GM12878 (cell line): Measurements from ENCODE around the gene CCDC137.

Source experiments
- EZH2 ChIP-seq: IDR thresholded peaks from 2 replicates; pipeline ENCODE4 v1.6.1; 2012; ENCODE audit warnings: low read depth, mild to moderate bottlenecking, control low read depth, inconsistent platforms, low read length, borderline replicate concordance; ENCODE audit not compliant: control insufficient read depth
- NRF1 ChIP-seq: conservative IDR thresholded peaks from 2 replicates; pipeline ENCODE4 v1.6.1; 2011; ENCODE audit warnings: mild to moderate bottlenecking, low read depth, low read length, improper control_type of control experiment
- POLR2A ChIP-seq: IDR thresholded peaks from 2 replicates; pipeline ENCODE4 v1.6.1; 2011; ENCODE audit warnings: low read depth, mild to moderate bottlenecking, low read length
- POLR2AphosphoS5 ChIP-seq: IDR thresholded peaks from 2 replicates; pipeline ENCODE4 v1.6.1; 2011; ENCODE audit warnings: mild to moderate bottlenecking, low read length, inconsistent platforms
- RAD21 ChIP-seq: IDR thresholded peaks from 2 replicates; pipeline ENCODE4 v1.6.1; 2011; ENCODE audit warnings: mild to moderate bottlenecking, low read depth, low read length, moderate library complexity; ENCODE audit not compliant: insufficient read depth
- SMARCA5 ChIP-seq: fragments of 450-650 bp; IDR thresholded peaks from 2 replicates; pipeline ENCODE4 v1.6.1; 2017; ENCODE audit warnings: mild to moderate bottlenecking
- SP1 ChIP-seq: IDR thresholded peaks from one replicate; pipeline ENCODE4 v1.6.1; 2011; ENCODE audit warnings: low read depth, low read length
- SRF ChIP-seq, 2 experiments: IDR thresholded peaks; 2 replicates each; pipeline ENCODE4 v1.6.1; 2011; ENCODE audit warnings: low read depth in 2 of 2, low read length in 2 of 2, mild to moderate bottlenecking in 1 of 2, moderate library complexity in 1 of 2
- TCF3 ChIP-seq: IDR thresholded peaks from 2 replicates; pipeline ENCODE4 v1.6.1; 2012; ENCODE audit warnings: low read depth, mild to moderate bottlenecking, low read length, borderline replicate concordance; ENCODE audit not compliant: insufficient read depth
- YY1 ChIP-seq: IDR thresholded peaks from 2 replicates; pipeline ENCODE4 v1.6.1; 2011; ENCODE audit warnings: low read depth, mild to moderate bottlenecking, low read length
- ZZZ3 ChIP-seq: IDR thresholded peaks from 2 replicates; pipeline ENCODE4 v1.6.1; 2011; ENCODE audit warnings: low read depth; ENCODE audit not compliant: control insufficient read depth, insufficient read length
- TF ChIP-seq, protein P1 (sequence below): fragments of 150-350 bp; IDR thresholded peaks from 2 replicates; pipeline ENCODE4 v1.6.1; 2014; ENCODE audit warnings: mild to moderate bottlenecking, low read depth, low read length
- TF ChIP-seq, protein P2 (sequence below), 3 experiments: IDR thresholded peaks in 2 of 3; conservative IDR thresholded peaks in 1 of 3; 2 replicates each; pipeline ENCODE4 v1.5.1; 2011; ENCODE audit warnings: low read depth in 3 of 3, low read length in 3 of 3, mild to moderate bottlenecking in 3 of 3, control low read depth in 2 of 3, moderate library complexity in 2 of 3, inconsistent platforms in 1 of 3, mixed read lengths in 1 of 3; ENCODE audit not compliant: control insufficient read depth in 2 of 3, insufficient read depth in 1 of 3; ENCODE audit errors: extremely low read depth in 1 of 3

DNA sequence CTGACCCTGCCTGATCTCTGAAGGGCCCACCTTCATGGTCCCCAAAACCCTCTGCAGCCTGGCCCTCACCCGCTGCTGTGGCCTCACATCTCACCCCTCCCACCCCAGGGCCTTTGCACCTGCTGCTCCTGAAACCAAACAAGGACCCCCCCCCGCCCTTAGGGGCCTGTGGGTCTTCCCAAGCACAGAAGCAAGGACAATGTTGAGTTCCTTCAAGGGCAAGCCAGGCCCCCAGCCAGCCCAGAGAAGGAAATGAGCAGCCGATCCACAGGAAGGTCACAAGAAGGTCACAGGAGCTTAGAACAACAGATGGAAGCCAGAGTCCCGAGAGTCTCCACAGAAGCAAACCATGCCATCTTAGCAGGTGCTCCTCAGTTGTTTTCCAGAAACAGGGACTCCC is 9.7 kb upstream of the CCDC137 start:
- TF ChIP-seq, protein P1, sequence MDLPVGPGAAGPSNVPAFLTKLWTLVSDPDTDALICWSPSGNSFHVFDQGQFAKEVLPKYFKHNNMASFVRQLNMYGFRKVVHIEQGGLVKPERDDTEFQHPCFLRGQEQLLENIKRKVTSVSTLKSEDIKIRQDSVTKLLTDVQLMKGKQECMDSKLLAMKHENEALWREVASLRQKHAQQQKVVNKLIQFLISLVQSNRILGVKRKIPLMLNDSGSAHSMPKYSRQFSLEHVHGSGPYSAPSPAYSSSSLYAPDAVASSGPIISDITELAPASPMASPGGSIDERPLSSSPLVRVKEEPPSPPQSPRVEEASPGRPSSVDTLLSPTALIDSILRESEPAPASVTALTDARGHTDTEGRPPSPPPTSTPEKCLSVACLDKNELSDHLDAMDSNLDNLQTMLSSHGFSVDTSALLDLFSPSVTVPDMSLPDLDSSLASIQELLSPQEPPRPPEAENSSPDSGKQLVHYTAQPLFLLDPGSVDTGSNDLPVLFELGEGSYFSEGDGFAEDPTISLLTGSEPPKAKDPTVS: no peak
- no peak for TF ChIP-seq NRF1
- no peak for TF ChIP-seq SMARCA5
- no peak for TF ChIP-seq POLR2AphosphoS5
- TF ChIP-seq TCF3: no peak
- no peak for TF ChIP-seq SRF (IDR thresholded peaks at IDR 0.05; ENCODE audit: low read depth in 2 of 2, low read length in 2 of 2)
- TF ChIP-seq, protein P2, sequence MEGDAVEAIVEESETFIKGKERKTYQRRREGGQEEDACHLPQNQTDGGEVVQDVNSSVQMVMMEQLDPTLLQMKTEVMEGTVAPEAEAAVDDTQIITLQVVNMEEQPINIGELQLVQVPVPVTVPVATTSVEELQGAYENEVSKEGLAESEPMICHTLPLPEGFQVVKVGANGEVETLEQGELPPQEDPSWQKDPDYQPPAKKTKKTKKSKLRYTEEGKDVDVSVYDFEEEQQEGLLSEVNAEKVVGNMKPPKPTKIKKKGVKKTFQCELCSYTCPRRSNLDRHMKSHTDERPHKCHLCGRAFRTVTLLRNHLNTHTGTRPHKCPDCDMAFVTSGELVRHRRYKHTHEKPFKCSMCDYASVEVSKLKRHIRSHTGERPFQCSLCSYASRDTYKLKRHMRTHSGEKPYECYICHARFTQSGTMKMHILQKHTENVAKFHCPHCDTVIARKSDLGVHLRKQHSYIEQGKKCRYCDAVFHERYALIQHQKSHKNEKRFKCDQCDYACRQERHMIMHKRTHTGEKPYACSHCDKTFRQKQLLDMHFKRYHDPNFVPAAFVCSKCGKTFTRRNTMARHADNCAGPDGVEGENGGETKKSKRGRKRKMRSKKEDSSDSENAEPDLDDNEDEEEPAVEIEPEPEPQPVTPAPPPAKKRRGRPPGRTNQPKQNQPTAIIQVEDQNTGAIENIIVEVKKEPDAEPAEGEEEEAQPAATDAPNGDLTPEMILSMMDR (IDR thresholded peaks at IDR 0.05 in 2 of 3, conservative IDR thresholded peaks at IDR 0.05 in 1 of 3; ENCODE audit: control insufficient read depth in 2 of 3, extremely low read depth in 1 of 3, insufficient read depth in 1 of 3, low read depth in 3 of 3, low read length in 3 of 3): no peak
- TF ChIP-seq YY1: no peak
- no peak for TF ChIP-seq ZZZ3
- no peak for TF ChIP-seq EZH2
- no peak for TF ChIP-seq RAD21
- no peak for TF ChIP-seq SP1
- TF ChIP-seq POLR2A: no peak
